Liver (tissue), 3 donors: ENCODE results near the gene TRMT61A.

ENCODE experiments used
- CTCF ChIP-seq: fragments of 150-350 bp; IDR thresholded peaks from 2 replicates; pipeline ENCODE4 v1.5.1; 2017; ENCODE audit warnings: improper control_type of control experiment, low read depth, low read length; ENCODE audit not compliant: missing input control
- EGR1 ChIP-seq, 2 donors: IDR thresholded peaks; 2 replicates each; pipeline ENCODE4 v1.6.1; 2016 to 2018; ENCODE audit warnings: antibody characterized with exemption in 2 of 2, low read depth in 2 of 2
- FOXA1 ChIP-seq: IDR thresholded peaks from 2 replicates; pipeline ENCODE4 v1.6.1; 2016; ENCODE audit warnings: antibody characterized with exemption
- MAX ChIP-seq: IDR thresholded peaks from 2 replicates; pipeline ENCODE4 v1.6.1; 2016; ENCODE audit warnings: antibody characterized with exemption
- RAD21 ChIP-seq, 2 donors: IDR thresholded peaks; 2 replicates each; pipeline ENCODE4 v1.6.1; 2016; ENCODE audit warnings: antibody characterized with exemption in 2 of 2, mild to moderate bottlenecking in 2 of 2
- TAF1 ChIP-seq: conservative IDR thresholded peaks from 2 replicates; pipeline ENCODE4 v1.6.1; 2016; ENCODE audit warnings: antibody characterized with exemption, mild to moderate bottlenecking
- donor health status: healthy.
- donor health status: healthy.

- TF ChIP-seq CTCF, result no peak
- TF ChIP-seq RAD21 (IDR thresholded peaks at IDR 0.05), result no peak
- TF ChIP-seq TAF1, result no peak
- TF ChIP-seq MAX, result no peak
- no peak for TF ChIP-seq FOXA1
- no peak for TF ChIP-seq EGR1 (IDR thresholded peaks at IDR 0.05; ENCODE audit: low read depth in 2 of 2)
Observed at GRCh38 chr14:103563844-103564505, 35.0 kb downstream of the TRMT61A start.
